Measurements from ENCODE around the gene BPGM.
A peak's percentile ranks its signal among the peaks of the same experiment; 100 is the strongest.

BPGM gene

DNA sequence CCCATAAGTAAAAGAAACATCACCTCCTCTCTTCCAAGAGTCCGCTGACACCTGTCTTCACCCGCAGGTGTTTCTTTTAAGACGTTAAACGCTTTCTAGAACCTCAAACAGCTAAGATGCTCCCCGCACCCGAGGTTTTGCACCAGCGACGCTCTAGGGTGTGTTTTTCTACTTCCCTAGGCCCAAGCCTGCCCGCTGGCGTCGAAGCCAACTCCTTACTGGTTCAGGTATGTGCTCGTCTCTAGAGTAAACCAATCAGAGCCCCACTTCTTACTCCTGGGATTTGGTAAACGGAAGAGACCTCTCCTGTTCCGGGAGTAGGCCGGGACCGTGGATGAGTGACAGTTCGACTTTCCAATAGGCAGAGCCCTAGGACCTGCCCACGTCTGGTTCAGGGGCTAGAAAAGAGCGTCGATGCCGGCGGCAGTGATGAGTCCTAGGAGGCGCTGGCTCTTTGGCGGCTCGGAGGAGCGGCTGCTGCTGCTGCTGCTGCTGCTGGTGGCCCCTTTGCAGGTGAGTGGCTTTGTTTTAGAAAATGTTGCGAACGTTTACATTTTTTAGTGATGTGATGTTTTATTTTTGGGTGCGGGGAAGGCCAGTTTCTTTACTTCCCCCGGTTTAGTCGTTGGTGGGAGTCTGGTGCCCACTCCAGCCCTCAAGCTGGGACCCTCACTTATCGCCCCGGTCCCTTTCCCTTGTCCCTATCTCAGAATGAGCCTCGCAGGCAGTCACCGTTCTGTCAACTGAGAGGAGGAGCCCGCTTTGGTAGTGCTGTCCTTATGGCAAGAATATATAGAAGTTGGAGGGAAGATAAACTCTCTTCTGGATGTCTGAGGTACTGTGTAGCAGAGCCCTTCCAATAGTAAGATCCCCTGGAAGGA is at the start of gene BPGM:
TSS of gene BPGM (plus strand) at position 429 of the 881 bp plus-strand sequence. CDS start 14,655 bp downstream, outside the sequence.
- DNase-seq = peak; percentile 80 to 92 (median 88)

DNA sequence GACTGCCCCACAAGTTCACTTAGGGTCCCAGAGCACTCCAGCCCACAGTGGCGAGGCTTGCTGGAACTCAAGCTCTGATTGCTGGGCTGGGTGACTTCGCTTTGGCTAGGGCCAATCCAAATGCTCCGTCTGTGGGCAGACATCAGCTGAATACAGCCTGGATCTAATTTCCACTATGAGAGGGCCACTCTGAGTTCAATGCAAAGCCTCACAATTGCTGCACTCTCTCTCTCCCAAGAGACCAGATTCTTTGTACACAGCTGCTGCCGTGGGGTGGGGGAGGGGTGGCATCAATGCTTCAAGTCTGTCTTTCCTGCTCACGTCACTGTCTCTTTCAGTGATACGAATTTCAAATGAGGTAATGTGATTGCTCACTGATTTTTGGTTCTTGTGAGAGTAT is 47.3 kb upstream of the BPGM start:
- no peak for DNase-seq

DNA sequence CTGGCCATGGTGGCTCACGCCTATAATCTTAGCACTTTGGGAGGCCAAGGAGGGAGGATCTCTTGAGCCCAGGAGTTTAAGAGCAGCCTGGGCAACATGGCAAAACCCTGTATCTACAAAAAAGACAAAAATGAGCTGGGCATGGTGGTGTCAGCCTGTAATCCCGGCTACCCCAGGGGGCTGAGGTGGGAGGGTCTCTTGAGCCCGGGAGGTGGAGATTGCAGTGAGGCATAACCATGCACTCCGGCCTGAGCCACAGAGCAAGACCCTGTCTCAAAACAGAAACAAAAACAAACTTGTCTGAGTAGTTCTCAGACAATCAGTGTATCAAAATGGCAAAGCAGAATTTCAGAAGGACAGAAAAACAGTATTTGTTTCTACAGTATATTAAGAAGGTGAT is 45.2 kb upstream of the BPGM start:
- DNase-seq = no peak

DNA sequence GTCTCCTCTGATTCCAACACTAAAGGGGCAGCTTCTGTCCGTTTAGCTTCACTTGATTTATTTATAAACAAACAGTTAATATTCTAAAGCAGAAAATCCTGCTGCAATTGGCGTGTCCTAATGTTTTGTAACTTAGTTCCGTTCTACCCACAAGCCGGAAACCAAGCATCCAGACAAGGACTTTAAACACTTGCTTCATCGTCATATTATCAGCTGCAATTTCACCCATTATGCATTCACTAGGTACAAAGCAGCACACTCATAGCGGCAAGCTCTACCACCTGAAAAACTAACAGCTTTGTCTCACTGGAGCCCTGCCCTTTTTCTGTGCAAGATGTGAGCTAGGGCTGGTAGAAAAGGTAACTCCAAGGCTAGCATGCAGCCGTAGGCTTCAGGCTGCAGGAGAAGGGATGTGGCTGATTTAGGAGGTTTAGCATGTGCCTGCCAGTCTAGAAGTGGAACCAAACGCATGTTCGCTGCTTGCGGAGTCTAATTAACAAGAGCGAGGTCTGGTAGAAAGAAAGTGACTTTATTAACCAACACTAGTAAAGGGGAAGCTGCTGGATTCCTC is 43.7 kb upstream of the BPGM start:
- no peak for DNase-seq

DNA sequence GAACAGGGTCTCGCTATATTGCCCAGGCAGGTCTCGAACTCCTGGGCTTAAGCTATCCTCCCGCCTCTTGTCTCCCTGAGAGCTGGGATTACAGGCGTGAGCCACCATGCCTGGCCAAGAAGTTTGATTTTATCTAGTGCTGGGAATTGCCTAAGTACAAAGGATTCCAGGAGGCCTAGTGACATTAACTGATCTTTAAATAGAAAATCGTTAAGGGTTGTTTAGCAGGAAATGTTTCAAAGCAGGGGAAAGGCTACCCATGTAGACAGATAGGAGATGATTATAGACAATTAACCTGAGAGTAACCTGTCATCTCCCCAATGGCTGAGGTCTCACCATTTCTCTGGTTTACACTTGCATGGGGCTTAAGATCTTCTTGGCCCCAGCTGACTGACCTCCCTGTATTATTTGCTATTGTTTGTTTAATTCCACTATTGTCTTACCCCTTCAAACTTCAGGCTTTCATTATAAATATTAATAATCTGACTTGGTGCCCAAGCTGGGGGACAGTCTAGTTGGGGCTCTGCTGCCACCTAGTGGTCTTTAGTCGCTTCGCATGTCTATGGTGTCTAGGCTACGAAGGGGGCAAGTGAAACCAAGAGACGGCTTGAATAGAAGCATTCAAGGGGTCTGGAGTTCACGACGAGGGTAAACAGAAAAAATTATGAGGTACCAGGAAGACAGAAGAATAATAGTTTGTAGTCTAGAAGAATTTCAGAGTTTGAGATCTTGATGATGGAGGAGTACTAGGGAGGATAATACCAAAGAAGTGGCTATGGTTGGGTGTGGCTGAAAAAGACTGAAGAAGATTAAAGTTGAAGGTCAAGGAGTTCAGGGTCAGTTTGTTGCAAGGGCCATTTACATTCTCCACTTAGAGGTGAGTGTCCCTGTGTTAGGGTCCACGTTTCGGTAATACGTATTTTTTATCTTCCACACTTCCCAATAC is 40.4 kb upstream of the BPGM start:
- peak in 3 of 4 experiments; percentile 7 to 33 (median 31) for DNase-seq

DNA sequence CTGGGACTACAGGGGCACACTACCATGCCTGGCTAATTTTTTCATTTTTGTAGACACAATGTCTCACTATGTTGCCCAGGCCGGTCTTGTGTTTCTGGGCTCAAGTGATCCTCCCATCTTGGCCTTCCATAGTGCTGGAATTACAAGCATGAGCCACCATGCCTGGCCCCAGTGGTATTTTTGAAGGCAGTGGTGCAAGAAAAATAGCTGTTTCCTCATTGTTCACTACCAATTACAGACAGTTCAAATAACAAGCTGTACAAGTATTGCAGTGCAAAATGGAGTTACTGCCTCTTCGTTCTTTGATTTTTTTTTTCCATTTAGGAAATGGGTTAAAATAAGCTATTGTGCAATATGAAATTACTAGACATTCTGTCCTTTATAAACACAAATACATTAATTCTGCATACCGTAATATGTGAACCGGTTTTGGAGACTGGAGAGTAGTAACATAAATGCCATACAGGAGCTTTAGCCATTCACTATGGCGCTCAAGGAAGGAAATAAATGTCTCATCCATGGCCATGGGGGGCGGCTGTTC is 35.0 kb upstream of the BPGM start:
- DNase-seq = no peak

DNA sequence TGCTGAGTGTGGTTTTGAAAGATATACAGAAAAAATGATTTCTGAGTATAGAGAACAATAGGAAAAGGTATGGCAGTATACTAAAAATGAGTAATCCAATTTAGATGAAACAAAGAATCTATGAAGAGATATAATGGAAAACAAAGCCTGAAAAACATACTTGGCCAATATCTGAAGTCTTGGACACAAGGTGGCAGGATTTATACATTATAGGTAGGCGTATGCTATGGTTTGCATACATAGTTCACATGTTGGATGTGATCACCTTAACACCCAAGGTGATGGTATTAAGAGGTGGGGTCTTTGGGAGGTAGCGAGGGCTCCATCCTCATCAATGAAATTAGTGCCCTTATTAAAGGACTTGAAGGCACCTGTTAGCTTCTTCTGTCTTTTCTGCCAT is 34.5 kb upstream of the BPGM start:
- DNase-seq = no peak

DNA sequence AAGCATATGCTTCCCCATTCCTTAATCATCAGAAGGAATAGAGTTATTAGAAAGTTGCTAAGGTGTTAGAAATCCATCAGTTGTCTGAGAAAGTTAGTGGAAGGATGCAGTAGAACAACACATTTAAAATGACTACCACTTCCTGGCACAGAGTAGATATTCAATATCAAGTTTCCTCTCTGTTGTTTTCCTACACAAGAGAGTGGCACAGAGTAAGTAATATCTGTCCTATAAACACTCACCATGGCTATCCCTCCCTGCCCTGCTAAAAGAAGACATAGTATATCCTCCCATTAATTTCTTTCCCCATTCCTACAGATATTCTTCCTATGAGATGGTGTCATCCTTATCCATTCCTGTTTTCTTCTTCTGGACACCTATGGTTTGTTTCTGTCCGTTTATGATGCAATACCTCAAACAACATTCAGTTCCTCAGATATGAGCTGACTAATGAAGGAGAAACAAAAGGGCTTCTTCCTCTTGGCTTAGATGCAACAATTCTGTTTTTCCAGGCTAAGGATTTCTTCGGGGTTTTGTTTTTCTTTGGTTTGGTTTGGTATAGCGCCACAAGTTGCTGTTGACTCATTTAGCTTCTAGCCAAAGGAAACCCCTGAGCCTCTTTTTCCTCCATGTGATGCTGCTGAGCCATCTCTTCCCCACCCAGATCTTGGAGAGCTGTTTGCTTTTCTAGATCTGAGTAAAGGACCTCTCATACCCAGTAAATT is 32.9 kb upstream of the BPGM start:
- DNase-seq = no peak

DNA sequence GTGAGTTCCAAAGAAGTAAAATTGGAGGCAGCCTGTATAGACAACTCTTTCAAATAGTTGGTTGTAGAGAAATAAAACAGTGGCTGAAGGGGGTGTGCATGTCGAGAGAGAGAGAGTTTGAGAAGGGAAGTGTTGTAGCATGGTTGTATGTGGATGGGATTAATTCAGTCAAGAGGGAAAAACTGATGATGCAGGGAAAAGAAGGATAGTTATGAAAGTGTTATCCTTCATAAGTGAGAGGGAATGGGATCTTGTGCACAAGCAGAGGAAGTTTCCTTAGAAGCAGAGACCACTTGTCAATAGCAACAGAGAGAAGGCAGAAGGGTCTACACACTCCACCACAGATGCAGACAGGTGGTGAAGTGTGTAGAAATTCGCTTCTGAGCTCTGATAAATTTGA is 30.0 kb upstream of the BPGM start:
- DNase-seq = no peak

DNA sequence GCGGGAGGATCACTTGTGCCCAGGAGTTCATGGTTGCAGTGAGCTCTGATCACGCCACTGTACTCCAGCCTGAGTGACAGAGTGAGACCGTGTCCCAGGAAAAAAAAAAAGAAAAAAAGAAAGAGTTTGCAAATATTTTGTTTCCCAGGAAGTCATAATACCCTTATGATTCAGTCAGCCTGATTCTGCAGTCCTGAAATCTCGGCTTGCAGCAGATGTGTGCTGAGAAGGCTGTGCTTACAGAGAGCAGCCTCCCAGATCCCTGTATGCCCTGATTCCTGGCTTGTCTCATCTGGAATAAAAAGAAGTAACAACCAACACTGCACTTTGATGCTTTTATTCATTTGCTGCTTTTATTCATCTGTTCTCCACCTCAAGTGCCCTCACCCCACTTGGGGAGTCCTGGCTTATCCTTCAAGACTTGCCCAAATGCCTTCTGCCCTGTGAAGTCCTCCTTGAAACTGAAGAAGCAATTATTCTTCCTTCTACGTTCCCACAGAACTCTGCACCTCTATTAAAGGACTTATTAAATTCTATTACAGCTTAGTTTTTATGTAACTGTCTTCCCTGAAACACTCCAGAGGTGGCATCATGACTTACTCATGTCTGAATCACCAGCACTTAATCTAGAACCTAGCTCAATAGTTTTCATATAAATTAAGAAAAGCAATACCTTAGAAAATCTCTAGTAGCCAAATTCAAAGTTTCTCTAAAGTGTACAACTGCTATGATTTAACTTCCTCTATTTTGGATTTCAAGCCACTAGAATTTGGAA is 27.7 kb upstream of the BPGM start:
- DNase-seq = no peak

DNA sequence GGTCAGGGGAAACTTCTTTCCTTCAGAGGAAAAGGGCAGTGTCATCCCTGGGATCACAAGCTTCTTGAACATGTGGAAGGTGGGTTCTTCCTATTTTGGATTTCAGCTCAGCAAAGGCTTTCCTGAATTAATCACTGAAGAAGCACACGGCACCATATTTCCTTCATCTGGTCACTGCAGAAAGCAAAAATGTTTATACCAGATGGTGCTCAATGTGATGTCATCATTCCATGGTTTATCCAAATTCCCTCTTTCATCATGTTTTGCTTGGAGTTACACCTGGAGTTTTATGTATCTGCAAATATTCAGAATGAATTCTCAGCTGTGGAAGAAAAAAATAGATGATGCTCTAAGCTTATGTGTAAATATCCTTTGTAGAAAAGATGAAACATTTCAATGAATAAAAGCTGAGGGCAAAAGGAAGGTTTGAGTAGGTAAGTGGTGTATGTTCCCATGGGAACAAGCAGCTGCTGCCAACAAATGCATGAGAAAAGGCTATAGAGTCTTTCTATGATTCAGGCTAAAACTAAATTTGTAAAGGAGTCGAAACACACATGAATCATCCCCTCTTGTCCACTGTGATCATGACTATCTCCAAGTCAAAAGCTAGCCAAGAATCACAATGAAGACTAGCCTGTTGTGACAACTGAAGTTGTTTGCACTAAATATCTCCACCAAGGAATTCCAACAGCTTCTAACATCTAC is 26.9 kb upstream of the BPGM start:
- DNase-seq = no peak

DNA sequence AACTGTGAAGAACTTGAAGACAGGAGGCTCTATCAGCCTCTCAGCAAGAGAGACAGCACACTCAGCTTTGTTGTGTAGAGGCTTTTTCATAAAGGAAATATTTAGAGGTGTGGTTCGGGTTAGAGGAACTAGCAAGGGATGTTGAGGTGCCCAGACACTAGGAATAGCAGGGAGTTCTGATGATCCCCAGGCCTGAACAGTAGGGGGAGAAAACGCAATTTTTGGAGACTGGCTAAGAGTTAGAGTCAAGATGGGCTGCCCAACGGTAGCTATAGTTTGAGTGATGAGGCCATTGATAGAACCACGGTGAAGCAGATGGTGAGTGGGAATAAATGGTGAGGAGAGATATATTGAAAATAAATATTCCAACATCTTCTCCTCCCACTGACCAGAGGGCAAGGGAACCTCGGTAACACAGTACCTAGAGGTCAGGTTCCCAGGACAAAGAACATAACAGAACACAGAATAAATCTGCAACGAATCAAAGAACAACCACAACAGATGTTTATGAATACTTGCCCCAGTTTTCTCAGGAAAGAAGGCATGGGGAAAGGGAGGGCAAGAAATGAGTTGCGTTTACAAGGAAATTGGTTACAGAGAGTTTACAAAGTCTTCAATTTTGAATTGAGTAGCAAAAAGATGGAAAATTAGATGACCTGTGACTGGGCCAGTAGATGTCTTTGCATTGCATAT is 24.2 kb upstream of the BPGM start:
- DNase-seq = no peak

DNA sequence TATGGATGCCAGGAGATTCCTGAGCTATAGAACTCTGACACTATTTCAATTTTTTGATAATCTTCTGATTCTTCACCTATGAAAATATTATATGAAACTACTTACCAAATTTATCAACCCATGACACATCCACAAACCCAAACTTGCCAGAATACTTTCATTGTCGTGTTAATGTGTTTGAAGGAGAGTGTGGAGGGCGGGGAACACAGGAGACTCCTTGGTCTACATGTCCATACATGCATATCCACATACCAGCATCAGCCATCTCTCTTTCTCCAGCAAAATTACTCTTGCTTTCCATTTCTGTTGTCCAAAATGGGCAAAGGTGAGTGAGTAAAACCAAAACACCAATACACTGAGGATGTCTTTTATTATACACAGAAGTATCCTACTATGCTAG is 23.5 kb upstream of the BPGM start:
- DNase-seq = no peak

DNA sequence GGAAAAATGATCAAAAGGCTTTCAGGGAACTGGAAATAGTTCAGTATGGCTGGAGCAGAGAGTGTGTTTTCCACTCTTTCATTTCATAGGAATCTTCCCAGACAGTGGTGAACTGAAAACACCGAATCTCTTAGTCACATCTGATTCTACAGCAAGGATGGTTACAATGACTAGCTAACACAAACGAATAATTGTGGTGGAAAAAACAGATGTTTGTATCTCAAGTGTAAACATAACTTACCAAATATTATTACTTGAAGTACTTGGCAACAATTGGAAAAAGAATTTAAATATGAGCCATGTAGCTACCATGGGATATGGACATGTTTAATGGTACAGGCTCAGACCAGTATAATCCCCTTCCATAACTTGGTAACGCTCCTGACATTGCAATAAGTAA is 21.1 kb upstream of the BPGM start:
- no peak for DNase-seq

DNA sequence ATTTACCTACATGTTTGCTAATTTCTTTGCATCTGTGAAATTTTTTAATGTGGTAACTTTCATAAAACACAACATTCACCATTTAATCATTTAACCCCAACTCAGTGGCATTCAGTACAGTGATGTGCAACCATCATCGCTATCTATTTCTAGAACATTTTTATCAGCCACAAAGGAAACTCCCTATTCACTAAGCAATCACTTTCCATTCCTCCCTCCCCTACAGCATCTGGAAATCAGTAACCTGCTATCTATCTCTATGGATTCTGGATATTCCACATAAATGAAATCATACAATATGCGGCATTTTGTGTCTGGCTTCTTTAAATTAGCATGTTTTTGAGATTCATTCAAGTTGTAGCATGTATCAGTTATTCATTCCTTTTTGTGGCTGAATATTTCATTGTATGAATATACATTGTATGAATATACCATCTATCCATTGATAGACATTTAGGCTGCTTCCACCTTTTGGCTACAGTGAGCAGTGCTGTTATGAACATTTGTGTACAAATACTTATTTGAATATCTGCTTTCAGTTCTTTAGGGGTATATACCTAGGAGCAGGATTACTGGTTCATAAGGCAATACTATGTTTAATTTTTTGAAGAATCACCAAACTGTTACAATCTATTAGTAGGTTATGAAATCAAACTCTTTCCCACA is 19.4 kb upstream of the BPGM start:
- no peak for DNase-seq

DNA sequence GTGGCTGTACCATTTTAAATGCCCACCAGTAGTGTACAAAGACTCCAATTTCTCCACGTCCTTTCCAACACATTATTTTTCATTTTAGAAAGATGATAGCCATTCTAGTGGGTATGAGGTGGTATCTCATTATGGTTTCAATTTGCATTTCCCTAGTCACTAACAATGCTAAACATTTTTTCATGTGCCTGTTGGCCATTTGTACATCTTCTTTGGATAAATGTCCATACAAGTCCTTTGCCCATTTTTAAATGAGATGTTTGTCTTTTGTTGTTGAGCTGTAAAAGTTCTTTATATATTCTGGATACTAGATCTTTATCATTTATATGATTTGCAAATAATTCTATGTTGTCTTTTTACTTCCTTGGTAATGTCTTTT is 18.9 kb upstream of the BPGM start:
- DNase-seq = no peak

DNA sequence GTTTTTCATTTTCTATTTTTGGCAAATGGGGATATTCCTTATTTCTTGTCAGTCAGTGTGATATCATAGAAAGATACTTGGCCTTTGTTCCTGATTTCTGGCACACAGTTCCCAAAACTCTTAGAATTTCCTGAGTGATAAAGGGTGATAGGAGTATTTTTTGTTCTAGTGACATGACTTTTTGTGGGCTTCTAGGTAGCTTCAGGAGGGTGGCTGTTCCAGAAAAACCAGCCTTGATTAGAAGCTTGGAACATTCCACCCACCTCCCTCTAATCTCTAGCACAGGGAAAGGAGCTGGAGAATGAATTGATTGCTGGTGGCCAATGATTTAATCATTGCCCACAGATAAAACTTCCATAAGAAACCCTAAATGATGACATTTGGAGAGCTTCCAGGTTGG is 17.2 kb upstream of the BPGM start:
- DNase-seq = no peak

DNA sequence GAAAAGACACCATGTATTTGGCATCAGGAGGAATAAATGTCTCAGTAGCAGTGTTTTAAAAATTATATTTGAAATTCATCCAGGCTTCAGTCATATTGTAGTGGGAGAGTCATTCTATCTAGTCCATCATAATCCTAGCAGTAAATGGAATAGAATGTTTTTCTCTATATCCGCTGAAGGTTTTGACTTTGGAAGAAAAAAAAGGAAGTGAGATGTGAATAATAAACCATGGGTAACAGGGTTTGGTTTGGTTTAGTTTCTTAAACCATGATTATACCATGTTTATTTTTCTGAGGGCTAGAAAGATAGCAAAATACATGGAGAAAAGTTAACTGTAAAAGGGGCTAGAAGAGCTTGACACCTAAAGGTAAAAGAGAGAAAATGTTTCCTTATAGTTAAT is 16.4 kb upstream of the BPGM start:
- DNase-seq = no peak

DNA sequence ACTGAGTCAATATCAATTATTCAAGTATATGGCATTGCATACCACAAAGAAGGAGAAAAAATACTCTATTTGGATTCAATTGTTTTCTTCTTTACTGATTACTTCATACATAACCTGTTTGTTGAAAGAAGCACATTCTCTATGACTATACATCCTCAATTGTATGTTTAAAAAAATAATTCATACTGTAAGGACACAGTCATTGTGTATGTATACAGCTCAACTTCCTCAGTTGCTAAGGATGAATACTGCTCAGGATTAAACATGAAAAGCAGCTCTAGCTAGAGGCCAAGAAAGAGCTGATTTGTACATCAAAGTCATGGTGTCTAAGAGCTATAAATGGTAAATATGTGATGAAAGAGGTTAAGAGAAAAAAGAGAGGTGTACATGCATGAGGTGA is 15.8 kb upstream of the BPGM start:
- no peak for DNase-seq

DNA sequence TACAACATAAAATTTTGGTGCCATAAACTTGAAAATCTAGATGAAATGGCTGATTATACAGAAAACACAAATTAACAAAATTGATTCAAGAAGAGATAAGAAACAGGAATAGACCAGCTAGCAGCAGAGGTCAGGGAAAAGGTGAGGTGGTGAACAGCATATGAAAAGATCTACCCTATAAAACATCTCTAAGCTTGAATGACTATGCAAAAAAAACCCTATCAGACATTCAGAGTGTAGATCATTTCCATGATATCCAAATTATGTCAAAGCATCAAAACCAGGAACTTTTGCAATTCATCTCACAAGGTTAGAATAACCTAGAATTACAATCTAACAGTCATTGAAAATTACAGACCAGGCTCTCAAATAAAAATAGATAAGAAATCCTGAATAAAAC is 14.6 kb upstream of the BPGM start:
- no peak for DNase-seq

Data from activated naive CD4-positive, alpha-beta T cell (primary cell).